Neuronal stem cell (in vitro differentiated cells): ENCODE data around the gene CCDC167.
A peak's percentile ranks its signal among the peaks of the same experiment; 100 is the strongest.

Experiments
- DNase-seq: peaks from one replicate; pipeline ENCODE4 v3.0.0-alpha.2; 2013; ENCODE audit warnings: low spot score
- H2AFZ ChIP-seq: one replicate; pipeline ENCODE4 v1.6.1; 2013; ENCODE audit warnings: mild to moderate bottlenecking, low read length, inconsistent platforms
- H2AK5ac ChIP-seq: 2 replicates; pipeline ENCODE4 v1.6.1; 2013; ENCODE audit warnings: low read depth, mild to moderate bottlenecking, inconsistent platforms, low read length, moderate library complexity, mixed read lengths
- H2BK120ac ChIP-seq: 2 replicates; pipeline ENCODE4 v1.6.1; 2013; ENCODE audit warnings: low read depth, mild to moderate bottlenecking, inconsistent platforms, low read length, moderate library complexity, mixed read lengths
- H2BK12ac ChIP-seq: one replicate; pipeline ENCODE4 v1.6.1; 2013; ENCODE audit warnings: low read length, inconsistent platforms
- H2BK15ac ChIP-seq: 2 replicates; pipeline ENCODE4 v1.6.1; 2013; ENCODE audit warnings: mild to moderate bottlenecking, low read length, inconsistent platforms, mixed read lengths
- H2BK5ac ChIP-seq: one replicate; pipeline ENCODE4 v1.6.1; 2013; ENCODE audit warnings: inconsistent platforms, mild to moderate bottlenecking, low read length, moderate library complexity
- H3K14ac ChIP-seq: one replicate; pipeline ENCODE4 v1.6.1; 2013; ENCODE audit warnings: low read length, inconsistent platforms
- H3K18ac ChIP-seq: 2 replicates; pipeline ENCODE4 v1.6.1; 2013; ENCODE audit warnings: low read length, inconsistent platforms
- H3K23ac ChIP-seq: 2 replicates; pipeline ENCODE4 v1.6.1; 2013; ENCODE audit warnings: low read depth, mild to moderate bottlenecking, mixed read lengths, low read length, inconsistent platforms; ENCODE audit not compliant: poor library complexity
- H3K27ac ChIP-seq: replicated peaks from 3 replicates; pipeline ENCODE4 v1.5.1; 2013; ENCODE audit warnings: low read length, inconsistent platforms
- H3K27me3 ChIP-seq, 3 experiments: 2 replicates each; pipeline ENCODE4 v1.6.1; 2013; ENCODE audit warnings: low read length in 3 of 3, mild to moderate bottlenecking in 2 of 3, inconsistent platforms in 1 of 3, low read depth in 1 of 3, mixed read lengths in 1 of 3, moderate library complexity in 1 of 3; ENCODE audit not compliant: control insufficient read depth in 3 of 3, insufficient read depth in 3 of 3
- H3K36me3 ChIP-seq, 2 donors: replicated peaks in 1 of 2; 2 replicates each; pipeline ENCODE4 v1.6.1; 2013; ENCODE audit warnings: low read length in 2 of 2; ENCODE audit not compliant: control insufficient read depth in 2 of 2, insufficient read depth in 2 of 2
- H3K4ac ChIP-seq: 2 replicates; pipeline ENCODE4 v1.6.1; 2013; ENCODE audit warnings: inconsistent platforms, mild to moderate bottlenecking, low read length, moderate library complexity
- H3K4me1 ChIP-seq, 2 donors: 1 replicate in 1 of 2; 2 replicates in 1 of 2; pipeline ENCODE4 v1.6.1; 2013; ENCODE audit warnings: low read length in 2 of 2, low read depth in 1 of 2; ENCODE audit not compliant: control insufficient read depth in 2 of 2, insufficient read depth in 1 of 2
- H3K4me2 ChIP-seq: one replicate; pipeline ENCODE4 v1.6.1; 2013; ENCODE audit warnings: mild to moderate bottlenecking, low read length, inconsistent platforms; ENCODE audit not compliant: insufficient read depth, poor library complexity, severe bottlenecking
- H3K4me3 ChIP-seq, 2 donors: 2 replicates each; pipeline ENCODE4 v1.5.1; 2013; ENCODE audit warnings: low read length in 2 of 2, mild to moderate bottlenecking in 2 of 2, inconsistent platforms in 1 of 2, moderate library complexity in 1 of 2
- H3K79me1 ChIP-seq: one replicate; pipeline ENCODE4 v1.6.1; 2013; ENCODE audit warnings: low read depth, mild to moderate bottlenecking, inconsistent platforms, low read length, moderate library complexity
- H3K9ac ChIP-seq: one replicate; pipeline ENCODE4 v1.6.1; 2013; ENCODE audit warnings: mild to moderate bottlenecking, low read depth, low read length, inconsistent platforms; ENCODE audit not compliant: poor library complexity
- H3K9me3 ChIP-seq, 2 donors: replicated peaks in 1 of 2; 2 replicates each; pipeline versions ENCODE3 to v1.6.1; 2013; ENCODE audit warnings: low read length in 2 of 2, mild to moderate bottlenecking in 2 of 2, inconsistent platforms in 1 of 2, low read depth in 1 of 2, mixed read lengths in 1 of 2, moderate library complexity in 1 of 2; ENCODE audit not compliant: control insufficient read depth in 2 of 2, insufficient read depth in 1 of 2
- H4K8ac ChIP-seq: one replicate; pipeline ENCODE4 v1.6.1; 2013; ENCODE audit warnings: low read depth, mild to moderate bottlenecking, inconsistent platforms, low read length, moderate library complexity
- H4K91ac ChIP-seq: one replicate; pipeline ENCODE4 v1.6.1; 2013; ENCODE audit warnings: low read length, low read depth, mild to moderate bottlenecking, inconsistent platforms; ENCODE audit not compliant: poor library complexity
- WGBS, 2 donors: extraction: QIAGEN DNeasy Blood & Tissue Kit; methylation state at CpG; one replicate each; pipeline ENCODE4 v1.1.7; 2013; ENCODE audit warnings: missing lambda C conversion rate in 2 of 2, mixed read lengths in 1 of 2; ENCODE audit not compliant: insufficient read length in 2 of 2, insufficient replicate concordance in 1 of 2; ENCODE audit errors: extremely low coverage in 2 of 2; 5-methylcytosine and 5-hydroxymethylcytosine counted together

CCDC167 gene

DNA sequence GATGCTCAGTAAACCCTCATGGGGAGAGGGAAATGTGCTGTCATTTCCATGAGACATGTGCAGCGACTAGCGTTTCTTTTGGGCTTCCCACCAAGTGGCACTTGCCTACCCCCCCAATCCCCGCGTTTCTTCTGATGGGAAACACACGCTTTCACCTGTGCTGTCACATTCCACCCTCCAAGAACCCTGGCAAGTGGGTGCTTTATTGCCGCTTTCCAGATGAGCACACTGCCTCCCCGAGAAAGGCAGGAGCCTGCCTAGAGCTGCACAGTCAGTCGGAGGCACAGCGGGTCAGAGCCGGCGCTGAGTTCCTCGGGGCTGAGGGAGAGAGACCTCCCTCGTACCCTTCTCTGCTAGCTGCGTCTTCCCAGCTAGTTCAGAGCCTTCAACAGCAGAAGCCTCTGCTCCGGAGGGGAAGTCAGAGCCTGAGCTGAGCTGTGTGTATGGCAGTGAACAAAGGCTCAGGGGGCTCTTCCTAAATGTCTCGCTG is 12.3 kb upstream of the CCDC167 start:
- peak overlapping the region; percentile 60 for H2BK12ac ChIP-seq
- no CpG with 5 or more reads among the region's 16 CpGs for WGBS, 2 donors
- peak overlapping the region; percentile 39 for H4K91ac ChIP-seq
- no peaks in the 10 kb centered on the region for H3K79me1 ChIP-seq
- H3K9ac ChIP-seq = peak overlapping the region; percentile 15
- H3K4me2 ChIP-seq = no peak overlapping the region
- no peak overlapping the region for H4K8ac ChIP-seq
- H3K36me3 ChIP-seq = no peaks in the 10 kb centered on the region
- peaks cover 0 to 32% (median 0%) of the 10 kb centered on the region in 3 experiments for H3K27me3 ChIP-seq
- H3K23ac ChIP-seq = peak overlapping the region; percentile 23
- no peak overlapping the region for H3K27ac ChIP-seq
- peak overlapping the region; percentile 76 for H2AFZ ChIP-seq
- peak overlapping the region; percentile 86 for H3K18ac ChIP-seq
- H2BK15ac ChIP-seq = peak overlapping the region; percentile 71
- no peaks in the 10 kb centered on the region for H3K9me3 ChIP-seq
- DNase-seq = no peak
- H3K14ac ChIP-seq = no peak overlapping the region
- H2BK120ac ChIP-seq = peak overlapping the region; percentile 78
- H2BK5ac ChIP-seq = no peak overlapping the region
- H3K4ac ChIP-seq = no peak overlapping the region
- H2AK5ac ChIP-seq = peak overlapping the region; percentile 26
- no peak overlapping the region for H3K4me3 ChIP-seq
- H3K4me1 ChIP-seq = peaks cover 43 to 49% of the 10 kb centered on the region in 2 donors

GRCh38 chr6:37511201-37511600 is 11.5 kb upstream of the CCDC167 start:
- Histone ChIP-seq H2BK120ac (no peak overlapping the region), H3K23ac (no peak overlapping the region), H3K4me2 (no peak overlapping the region), H3K9ac (no peak overlapping the region), H3K14ac (no peak overlapping the region), H2BK12ac (no peak overlapping the region), H2AFZ (no peak overlapping the region), H3K18ac (peak overlapping the region; percentile 15), H3K36me3 (no peaks in the 10 kb centered on the region), H3K27ac (no peak overlapping the region), H2BK15ac (peak overlapping the region; percentile 71), H3K27me3 (peaks cover 0 to 32% (median 0%) of the 10 kb centered on the region in 3 experiments), H3K4me1 (peaks cover 38 to 41% of the 10 kb centered on the region in 2 donors), H3K79me1 (no peaks in the 10 kb centered on the region), H4K91ac (no peak overlapping the region), H3K9me3 (no peaks in the 10 kb centered on the region), H3K4ac (no peak overlapping the region), H3K4me3 (no peak overlapping the region), H2AK5ac (no peak overlapping the region), H4K8ac (no peak overlapping the region), H2BK5ac (no peak overlapping the region)
- no CpG with 5 or more reads among the region's 5 CpGs for WGBS, 2 donors
- DNase-seq = no peak

GRCh38 chr6:37507690-37508421 is 8.2 kb upstream of the CCDC167 start:
- WGBS, 2 donors = no CpG with 5 or more reads among the region's 4 CpGs
- no peak overlapping the region for H2AFZ ChIP-seq

DNA sequence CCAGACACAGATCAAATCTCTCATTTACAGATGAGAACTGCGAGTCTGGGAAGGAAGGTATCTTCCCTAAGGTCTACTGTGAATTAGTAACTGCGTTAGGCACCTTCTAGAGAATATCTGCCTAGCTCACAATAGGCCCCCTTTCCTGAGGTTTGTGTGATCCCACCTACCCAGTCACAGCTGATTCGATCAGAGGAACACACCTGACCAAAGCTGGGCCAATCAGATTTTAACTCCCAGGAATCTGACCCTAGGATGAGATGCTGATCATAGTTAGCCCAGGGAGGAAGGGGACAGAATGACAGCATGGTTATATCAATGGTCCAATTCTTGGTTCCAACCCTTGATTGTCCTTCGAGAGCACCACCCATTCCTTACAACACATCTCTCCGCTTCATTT is 7.4 kb upstream of the CCDC167 start:
- H3K4me3 ChIP-seq = no peak overlapping the region
- peaks cover 0 to 5% (median 0%) of the 10 kb centered on the region in 3 experiments for H3K27me3 ChIP-seq
- H3K14ac ChIP-seq = no peak overlapping the region
- no peak overlapping the region for H3K4ac ChIP-seq
- peak overlapping the region; percentile 28 for H2AFZ ChIP-seq
- no peak overlapping the region for H3K4me2 ChIP-seq
- no peak overlapping the region for H2BK5ac ChIP-seq
- no peak overlapping the region for H4K91ac ChIP-seq
- DNase-seq = no peak
- H3K23ac ChIP-seq = no peak overlapping the region
- no peak overlapping the region for H2BK120ac ChIP-seq
- H3K9me3 ChIP-seq = no peaks in the 10 kb centered on the region
- H3K4me1 ChIP-seq = peaks cover 7 to 13% of the 10 kb centered on the region in 2 donors
- no peak overlapping the region for H4K8ac ChIP-seq
- WGBS, 2 donors = no CpG with 5 or more reads among the region's 5 CpGs
- no peaks in the 10 kb centered on the region for H3K36me3 ChIP-seq
- no peak overlapping the region for H2BK12ac ChIP-seq
- no peak overlapping the region for H3K9ac ChIP-seq
- no peak overlapping the region for H2AK5ac ChIP-seq
- H3K27ac ChIP-seq = no peak overlapping the region
- H3K18ac ChIP-seq = no peak overlapping the region
- no peaks in the 10 kb centered on the region for H3K79me1 ChIP-seq
- no peak overlapping the region for H2BK15ac ChIP-seq

More at GRCh38 chr6:37507690-37508421, 8.2 kb upstream of the CCDC167 start:
- DNase-seq = no peak
- no peak overlapping the region for H2BK120ac ChIP-seq
- H2BK15ac ChIP-seq = no peak overlapping the region
- H3K4me3 ChIP-seq = no peak overlapping the region
- H2BK12ac ChIP-seq = no peak overlapping the region
- H3K4me1 ChIP-seq = peaks cover 15 to 20% of the 10 kb centered on the region in 2 donors
- no peaks in the 10 kb centered on the region for H3K79me1 ChIP-seq
- no peak overlapping the region for H2AK5ac ChIP-seq
- H3K4ac ChIP-seq = no peak overlapping the region
- no peak overlapping the region for H4K8ac ChIP-seq
- no peak overlapping the region for H4K91ac ChIP-seq
- no peak overlapping the region for H3K18ac ChIP-seq
- H3K9me3 ChIP-seq = no peaks in the 10 kb centered on the region
- H3K36me3 ChIP-seq = no peaks in the 10 kb centered on the region
- H3K23ac ChIP-seq = no peak overlapping the region
- no peak overlapping the region for H3K9ac ChIP-seq
- H3K14ac ChIP-seq = no peak overlapping the region
- peaks cover 0 to 12% (median 0%) of the 10 kb centered on the region in 3 experiments for H3K27me3 ChIP-seq
- no peak overlapping the region for H3K4me2 ChIP-seq
- H2BK5ac ChIP-seq = no peak overlapping the region
- no peak overlapping the region for H3K27ac ChIP-seq
